ENCODE data around the gene GALNT7.

The GALNT7 gene

GRCh38 chr4:173237152-173237551 lies 68.5 kb downstream of the GALNT7 start:
- TF ChIP-seq, protein P1, sequence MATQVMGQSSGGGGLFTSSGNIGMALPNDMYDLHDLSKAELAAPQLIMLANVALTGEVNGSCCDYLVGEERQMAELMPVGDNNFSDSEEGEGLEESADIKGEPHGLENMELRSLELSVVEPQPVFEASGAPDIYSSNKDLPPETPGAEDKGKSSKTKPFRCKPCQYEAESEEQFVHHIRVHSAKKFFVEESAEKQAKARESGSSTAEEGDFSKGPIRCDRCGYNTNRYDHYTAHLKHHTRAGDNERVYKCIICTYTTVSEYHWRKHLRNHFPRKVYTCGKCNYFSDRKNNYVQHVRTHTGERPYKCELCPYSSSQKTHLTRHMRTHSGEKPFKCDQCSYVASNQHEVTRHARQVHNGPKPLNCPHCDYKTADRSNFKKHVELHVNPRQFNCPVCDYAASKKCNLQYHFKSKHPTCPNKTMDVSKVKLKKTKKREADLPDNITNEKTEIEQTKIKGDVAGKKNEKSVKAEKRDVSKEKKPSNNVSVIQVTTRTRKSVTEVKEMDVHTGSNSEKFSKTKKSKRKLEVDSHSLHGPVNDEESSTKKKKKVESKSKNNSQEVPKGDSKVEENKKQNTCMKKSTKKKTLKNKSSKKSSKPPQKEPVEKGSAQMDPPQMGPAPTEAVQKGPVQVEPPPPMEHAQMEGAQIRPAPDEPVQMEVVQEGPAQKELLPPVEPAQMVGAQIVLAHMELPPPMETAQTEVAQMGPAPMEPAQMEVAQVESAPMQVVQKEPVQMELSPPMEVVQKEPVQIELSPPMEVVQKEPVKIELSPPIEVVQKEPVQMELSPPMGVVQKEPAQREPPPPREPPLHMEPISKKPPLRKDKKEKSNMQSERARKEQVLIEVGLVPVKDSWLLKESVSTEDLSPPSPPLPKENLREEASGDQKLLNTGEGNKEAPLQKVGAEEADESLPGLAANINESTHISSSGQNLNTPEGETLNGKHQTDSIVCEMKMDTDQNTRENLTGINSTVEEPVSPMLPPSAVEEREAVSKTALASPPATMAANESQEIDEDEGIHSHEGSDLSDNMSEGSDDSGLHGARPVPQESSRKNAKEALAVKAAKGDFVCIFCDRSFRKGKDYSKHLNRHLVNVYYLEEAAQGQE (IDR thresholded peaks at IDR 0.05; ENCODE audit: insufficient read depth in 1 of 2, low read depth in 2 of 2, low read length in 2 of 2), result no peak
- TF ChIP-seq SIN3A (IDR thresholded peaks at IDR 0.05; ENCODE audit: borderline replicate concordance, insufficient read depth, low read length) (no peak), FOXP2 (optimal IDR thresholded peaks at IDR 0.05; ENCODE audit: borderline replicate concordance, extremely low read depth, extremely low read length, insufficient read depth) (no peak), POLR2AphosphoS5 (IDR thresholded peaks at IDR 0.05; ENCODE audit: low read depth, low read length) (no peak), TAF1 (IDR thresholded peaks at IDR 0.05; ENCODE audit: borderline replicate concordance, insufficient read depth, low read length) (no peak)

GRCh38 chr4:173237762-173238161 lies 69.2 kb downstream of the GALNT7 start:
- TF ChIP-seq SIN3A (IDR thresholded peaks at IDR 0.05; ENCODE audit: borderline replicate concordance, insufficient read depth, low read length), result no peak
- no peak for TF ChIP-seq TAF1 (IDR thresholded peaks at IDR 0.05; ENCODE audit: borderline replicate concordance, insufficient read depth, low read length)
- TF ChIP-seq, protein P1 (IDR thresholded peaks at IDR 0.05; ENCODE audit: insufficient read depth in 1 of 2, low read depth in 2 of 2, low read length in 2 of 2), result no peak
- no peak for TF ChIP-seq POLR2AphosphoS5 (IDR thresholded peaks at IDR 0.05; ENCODE audit: low read depth, low read length)
- no peak for TF ChIP-seq FOXP2 (optimal IDR thresholded peaks at IDR 0.05; ENCODE audit: borderline replicate concordance, extremely low read depth, extremely low read length, insufficient read depth)

GRCh38 chr4:173240696-173241095 lies 72.1 kb downstream of the GALNT7 start:
- TF ChIP-seq SIN3A (IDR thresholded peaks at IDR 0.05; ENCODE audit: borderline replicate concordance, insufficient read depth, low read length), result no peak
- TF ChIP-seq POLR2AphosphoS5 (IDR thresholded peaks at IDR 0.05; ENCODE audit: low read depth, low read length), result no peak
- TF ChIP-seq, protein P1 (IDR thresholded peaks at IDR 0.05; ENCODE audit: insufficient read depth in 1 of 2, low read depth in 2 of 2, low read length in 2 of 2), result no peak
- TF ChIP-seq FOXP2 (optimal IDR thresholded peaks at IDR 0.05; ENCODE audit: borderline replicate concordance, extremely low read depth, extremely low read length, insufficient read depth), result no peak
- TF ChIP-seq TAF1 (IDR thresholded peaks at IDR 0.05; ENCODE audit: borderline replicate concordance, insufficient read depth, low read length), result no peak

GRCh38 chr4:173242466-173243250 lies 74.0 kb downstream of the GALNT7 start:
- TF ChIP-seq, protein P1 (IDR thresholded peaks at IDR 0.05; ENCODE audit: insufficient read depth in 1 of 2, low read depth in 2 of 2, low read length in 2 of 2), result no peak

DNA sequence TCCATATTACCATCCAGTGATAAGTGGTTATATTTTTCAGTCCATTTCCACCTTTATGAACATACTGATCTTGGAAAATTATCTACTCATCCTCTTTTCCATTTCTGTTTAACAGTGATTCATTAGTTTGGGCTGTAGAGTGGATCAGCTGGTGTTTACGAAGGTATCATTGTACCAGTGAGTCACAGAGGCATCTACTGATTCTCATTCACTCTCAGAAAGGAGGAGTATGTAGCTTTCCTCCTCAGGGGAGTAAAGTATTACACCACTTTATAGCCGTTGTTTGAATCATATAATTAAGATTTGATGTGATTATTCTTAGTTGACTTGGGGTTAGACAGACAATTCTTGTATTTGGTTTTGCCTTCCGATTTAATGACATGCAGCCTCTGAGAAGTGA lies 74.7 kb downstream of the GALNT7 start:
- TF ChIP-seq POLR2AphosphoS5 (IDR thresholded peaks at IDR 0.05; ENCODE audit: low read depth, low read length) (no peak), TAF1 (IDR thresholded peaks at IDR 0.05; ENCODE audit: borderline replicate concordance, insufficient read depth, low read length) (no peak), SIN3A (IDR thresholded peaks at IDR 0.05; ENCODE audit: borderline replicate concordance, insufficient read depth, low read length) (no peak), FOXP2 (optimal IDR thresholded peaks at IDR 0.05; ENCODE audit: borderline replicate concordance, extremely low read depth, extremely low read length, insufficient read depth) (no peak)
- TF ChIP-seq, protein P1 (IDR thresholded peaks at IDR 0.05; ENCODE audit: insufficient read depth in 1 of 2, low read depth in 2 of 2, low read length in 2 of 2), result no peak

Data from PFSK-1 (cell line).